Mammary epithelial cell (primary cell): ENCODE data around the gene FBXO38.

Experiments
- CTCF ChIP-seq, 2 donors: IDR thresholded peaks in 1 of 2; conservative IDR thresholded peaks in 1 of 2; 2 replicates each; pipeline ENCODE4 v1.5.1; 2011 to 2012; ENCODE audit warnings: inconsistent platforms in 2 of 2, low read length in 2 of 2, mild to moderate bottlenecking in 2 of 2, control low read depth in 1 of 2, low read depth in 1 of 2; ENCODE audit not compliant: insufficient read depth in 1 of 2; ENCODE audit errors: extremely low read depth in 1 of 2
- EZH2 ChIP-seq: IDR thresholded peaks from 2 replicates; pipeline ENCODE4 v1.6.1; 2012; ENCODE audit warnings: low read length, inconsistent platforms, borderline replicate concordance

- TF ChIP-seq CTCF (conservative IDR thresholded peaks at IDR 0.05 in 1 of 2, IDR thresholded peaks at IDR 0.05 in 1 of 2; ENCODE audit: extremely low read depth in 1 of 2, insufficient read depth in 1 of 2, low read depth in 1 of 2, low read length in 2 of 2): no peak
- no peak for TF ChIP-seq EZH2
Measured at GRCh38 chr5:148395031-148395430, 11.3 kb downstream of the FBXO38 start.
